Kasumi-1 (cell line): ENCODE data around the gene ODAD4.

Source experiments
- DNase-seq, 2 experiments: peaks; one replicate each; lab custom pipeline; 2025; lab: John Stamatoyannopoulos, UW

Gene ODAD4, protein sequence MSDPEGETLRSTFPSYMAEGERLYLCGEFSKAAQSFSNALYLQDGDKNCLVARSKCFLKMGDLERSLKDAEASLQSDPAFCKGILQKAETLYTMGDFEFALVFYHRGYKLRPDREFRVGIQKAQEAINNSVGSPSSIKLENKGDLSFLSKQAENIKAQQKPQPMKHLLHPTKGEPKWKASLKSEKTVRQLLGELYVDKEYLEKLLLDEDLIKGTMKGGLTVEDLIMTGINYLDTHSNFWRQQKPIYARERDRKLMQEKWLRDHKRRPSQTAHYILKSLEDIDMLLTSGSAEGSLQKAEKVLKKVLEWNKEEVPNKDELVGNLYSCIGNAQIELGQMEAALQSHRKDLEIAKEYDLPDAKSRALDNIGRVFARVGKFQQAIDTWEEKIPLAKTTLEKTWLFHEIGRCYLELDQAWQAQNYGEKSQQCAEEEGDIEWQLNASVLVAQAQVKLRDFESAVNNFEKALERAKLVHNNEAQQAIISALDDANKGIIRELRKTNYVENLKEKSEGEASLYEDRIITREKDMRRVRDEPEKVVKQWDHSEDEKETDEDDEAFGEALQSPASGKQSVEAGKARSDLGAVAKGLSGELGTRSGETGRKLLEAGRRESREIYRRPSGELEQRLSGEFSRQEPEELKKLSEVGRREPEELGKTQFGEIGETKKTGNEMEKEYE

DNA sequence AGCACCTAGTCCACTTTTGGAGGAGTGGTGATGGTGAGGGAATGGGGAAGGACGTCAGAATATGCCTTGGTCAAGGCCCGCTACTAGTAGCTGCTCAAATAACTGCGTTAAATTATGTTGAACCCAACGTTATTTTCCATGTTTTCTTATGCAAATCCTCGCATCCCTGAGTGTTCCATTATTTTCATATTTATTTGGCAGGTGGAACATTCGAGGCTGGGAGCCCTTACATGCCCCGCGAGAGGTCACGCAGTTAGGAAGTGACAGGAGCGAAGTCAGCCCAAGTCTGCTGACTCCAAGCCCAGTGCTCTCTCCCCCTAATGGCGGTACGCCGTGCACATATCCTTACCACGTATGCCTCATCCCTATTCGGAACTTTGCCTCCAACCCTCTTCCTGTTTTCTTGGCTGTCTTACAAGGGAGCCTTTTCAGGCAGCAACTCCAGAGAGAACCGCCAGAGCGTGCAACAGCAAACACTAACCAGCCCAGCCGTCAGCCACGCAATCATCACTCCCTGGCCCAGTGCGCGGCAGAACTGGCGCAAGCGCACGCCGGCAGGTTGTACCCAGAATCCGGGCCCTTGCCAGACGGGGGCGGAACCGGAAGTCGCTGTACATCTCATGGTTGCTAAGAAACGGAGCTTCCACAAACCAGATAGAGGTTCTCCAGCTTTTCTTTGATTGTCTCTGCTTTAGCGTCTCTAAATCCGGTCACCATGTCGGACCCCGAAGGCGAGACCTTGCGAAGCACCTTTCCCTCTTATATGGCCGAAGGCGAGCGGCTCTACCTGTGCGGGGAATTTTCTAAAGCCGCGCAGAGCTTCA lies at the start of gene ODAD4:
TSS of gene ODAD4 (plus strand) at position 609 of the 824 bp plus-strand sequence. CDS start at position 716, 107 bp downstream.
- peak; percentile 98 for DNase-seq

DNA sequence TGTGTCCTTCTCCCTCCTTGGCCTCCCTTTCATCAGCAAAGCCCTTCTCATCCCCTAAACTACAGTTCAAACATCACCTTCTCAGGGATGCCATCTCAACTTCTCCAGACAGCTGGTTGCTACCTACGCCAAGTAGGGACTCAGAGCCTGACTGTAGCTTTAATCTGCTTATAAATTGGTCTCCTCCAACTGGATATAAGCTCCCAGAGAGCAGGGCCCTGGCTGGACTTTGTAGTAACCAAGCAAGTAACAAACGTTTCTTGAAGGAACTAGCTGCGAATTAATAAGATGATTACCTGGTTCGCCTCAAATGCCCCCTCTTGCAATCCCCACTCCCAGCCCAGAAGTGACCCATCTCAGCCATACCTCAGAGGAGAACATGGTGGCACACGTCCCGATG lies 47.7 kb upstream of the ODAD4 start:
- no peak for DNase-seq

DNA sequence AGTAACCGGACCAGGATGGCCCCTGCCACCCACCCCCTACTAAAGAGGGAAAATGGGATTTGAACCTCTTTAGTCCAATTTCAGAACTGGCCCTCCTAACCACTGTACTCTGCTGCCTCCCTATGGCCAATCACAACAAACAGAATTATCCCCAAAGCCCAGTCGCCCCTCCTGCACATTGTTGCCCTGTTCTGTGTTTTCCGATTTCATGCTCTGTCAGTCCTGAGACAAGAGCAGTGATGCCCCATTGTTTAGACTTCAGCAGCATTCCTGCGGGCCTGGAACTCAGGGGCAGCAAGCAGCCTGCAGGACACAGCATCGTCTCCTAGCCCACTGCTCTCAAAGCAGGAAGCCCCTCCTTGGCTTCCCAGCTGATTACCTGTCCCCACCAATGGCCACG lies 44.7 kb upstream of the ODAD4 start:
- peak; percentile 30 to 45 for DNase-seq

DNA sequence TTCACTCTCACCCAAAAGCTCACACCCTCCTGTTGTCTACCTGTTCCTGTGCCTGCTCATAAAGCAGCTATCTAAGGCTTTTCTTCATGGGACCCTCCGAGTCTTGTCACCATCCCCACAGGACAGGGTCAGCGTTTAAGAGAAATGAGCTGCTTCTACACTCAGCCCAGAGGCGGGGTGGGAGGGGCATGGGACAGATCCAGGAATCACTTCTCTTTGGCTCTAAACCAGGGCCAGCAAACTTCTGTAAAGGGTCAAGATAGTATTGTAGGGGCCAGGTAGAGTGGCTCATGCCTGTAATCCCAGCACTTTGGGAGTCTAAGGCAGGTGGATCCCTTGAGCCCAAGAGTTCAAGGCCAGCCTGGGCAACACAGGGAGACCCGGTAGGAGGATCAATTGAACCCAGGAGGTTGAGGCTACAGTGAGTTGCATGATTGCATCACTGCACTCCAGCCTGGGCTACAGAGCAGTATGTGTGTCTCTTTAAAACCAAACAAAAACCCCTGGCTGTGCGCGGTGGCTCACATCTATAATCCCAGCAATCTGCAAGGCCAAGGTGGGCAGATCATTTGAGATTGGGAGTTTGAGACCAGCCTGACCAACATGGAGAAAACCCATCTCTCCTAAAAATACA lies 42.0 kb upstream of the ODAD4 start:
- no peak for DNase-seq

DNA sequence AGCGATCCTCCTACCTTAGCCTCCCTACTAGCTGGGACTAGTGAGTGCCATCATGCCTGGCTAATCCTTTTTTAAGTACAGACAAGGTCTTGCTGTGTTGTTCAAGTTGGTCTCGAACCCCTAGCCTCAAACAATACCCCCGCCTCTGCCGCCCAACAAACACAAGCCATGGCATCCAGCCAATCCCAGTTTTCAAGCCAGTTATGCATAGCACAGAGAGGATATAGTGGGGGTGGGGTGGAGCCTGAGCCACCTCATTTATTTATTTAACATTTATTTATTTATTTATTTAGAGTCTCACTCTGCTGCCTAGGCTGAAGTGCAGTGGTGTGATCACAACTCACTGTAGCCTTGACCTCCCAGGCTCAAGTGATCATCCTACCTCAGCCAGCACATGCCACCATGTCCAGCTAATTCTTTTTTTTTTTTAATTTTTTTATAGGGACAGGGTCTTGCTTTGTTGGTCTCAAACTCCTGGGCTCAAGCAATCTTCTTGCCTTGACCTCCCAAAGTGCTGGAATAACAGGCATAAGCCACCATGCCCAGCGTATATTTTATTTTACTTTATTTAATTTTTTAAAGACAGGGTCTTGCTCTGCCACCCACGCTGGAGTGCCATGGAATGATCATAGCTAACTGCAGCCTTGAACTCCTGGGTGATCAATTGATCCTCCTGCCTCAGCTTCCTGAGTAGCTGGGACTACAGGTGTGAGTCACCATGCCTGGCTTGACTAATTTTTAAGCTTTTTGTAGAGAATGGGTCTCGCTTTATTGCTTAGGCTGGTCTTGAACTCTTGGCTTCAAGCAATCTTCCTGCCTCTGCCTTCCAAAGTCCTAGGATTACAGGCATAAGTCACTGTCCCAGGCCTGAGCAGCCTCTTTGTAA lies 39.0 kb upstream of the ODAD4 start:
- no peak for DNase-seq

DNA sequence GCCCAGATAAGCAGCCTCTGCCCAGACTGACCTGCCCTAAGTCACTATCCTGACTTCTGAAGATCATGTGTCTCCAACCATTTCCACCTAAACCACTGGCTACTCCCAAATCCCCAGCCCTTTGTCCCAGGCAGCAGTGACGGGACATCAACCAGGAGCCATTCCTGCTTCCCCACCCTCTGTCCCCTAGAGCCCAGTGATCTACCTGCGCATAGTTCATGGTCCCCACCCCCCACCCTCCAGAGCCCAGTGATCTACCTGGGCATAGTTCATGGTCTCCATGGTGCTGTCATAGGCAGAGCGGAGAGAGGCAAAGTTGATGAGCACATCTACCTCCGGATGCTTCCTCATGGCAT lies 38.4 kb upstream of the ODAD4 start:
- no peak for DNase-seq

DNA sequence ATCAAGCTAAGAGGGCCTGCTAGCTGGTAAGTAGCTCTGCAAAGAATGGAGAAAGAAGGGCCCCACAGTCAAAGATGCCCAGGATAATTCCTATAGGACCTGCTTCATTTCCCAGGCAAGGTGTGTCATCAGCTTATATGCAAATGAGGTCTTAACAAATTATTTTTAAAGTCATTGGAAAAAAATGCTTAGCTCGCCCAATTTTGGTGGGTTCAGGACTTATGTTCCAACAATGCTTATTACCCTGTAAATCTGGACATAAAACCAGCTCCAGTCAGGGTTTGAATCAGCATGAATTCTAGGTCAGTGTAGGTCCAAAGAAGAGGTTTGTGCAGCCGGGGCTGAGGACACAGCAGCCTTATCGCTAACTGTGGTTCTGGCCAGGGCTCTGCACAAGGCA lies 37.0 kb upstream of the ODAD4 start:
- no peak for DNase-seq

DNA sequence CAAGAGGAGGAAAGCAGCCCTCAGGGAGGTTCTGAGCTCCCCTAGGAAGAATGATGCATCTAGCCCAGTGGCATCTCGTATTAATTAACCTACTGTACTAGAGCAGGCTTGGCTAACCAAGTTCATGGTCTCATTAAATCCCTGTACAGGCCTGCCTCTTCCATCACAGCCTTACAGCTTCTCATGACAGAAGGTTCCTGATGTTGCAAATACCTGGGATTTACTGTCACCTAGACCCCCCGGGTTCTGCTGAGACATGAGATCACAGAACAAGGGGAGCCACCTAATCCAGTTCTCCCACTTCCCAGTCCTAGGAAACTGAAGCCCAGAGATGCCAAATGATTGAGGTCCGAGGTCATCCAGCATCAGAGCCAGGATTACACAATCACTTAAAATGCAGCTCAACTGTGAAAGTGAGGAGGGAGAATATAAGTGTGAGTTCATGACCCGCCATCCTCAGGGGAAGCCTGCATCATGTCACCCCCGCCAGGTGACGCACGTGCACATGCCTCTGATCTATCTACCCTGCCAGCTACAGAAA lies 35.6 kb upstream of the ODAD4 start:
- no peak for DNase-seq

DNA sequence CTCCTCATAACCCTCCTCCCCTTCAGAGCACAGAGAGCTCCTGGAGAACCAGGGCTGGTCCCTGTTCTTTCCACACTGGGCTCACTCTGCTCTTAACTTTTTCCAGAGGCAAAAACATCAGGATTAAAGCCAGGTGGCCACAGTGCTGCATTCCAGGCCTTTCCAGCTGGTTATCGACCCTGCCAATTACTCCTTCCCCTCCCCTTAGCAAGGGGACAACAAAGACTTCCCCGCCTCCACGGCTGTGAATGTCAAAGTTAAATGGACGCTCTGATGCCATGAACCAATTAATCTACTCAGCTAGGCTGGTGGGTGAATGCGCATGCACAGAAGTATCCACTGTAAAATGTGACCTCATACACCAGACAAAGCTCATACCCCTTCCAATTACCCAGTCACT lies 34.8 kb upstream of the ODAD4 start:
- DNase-seq, result no peak

DNA sequence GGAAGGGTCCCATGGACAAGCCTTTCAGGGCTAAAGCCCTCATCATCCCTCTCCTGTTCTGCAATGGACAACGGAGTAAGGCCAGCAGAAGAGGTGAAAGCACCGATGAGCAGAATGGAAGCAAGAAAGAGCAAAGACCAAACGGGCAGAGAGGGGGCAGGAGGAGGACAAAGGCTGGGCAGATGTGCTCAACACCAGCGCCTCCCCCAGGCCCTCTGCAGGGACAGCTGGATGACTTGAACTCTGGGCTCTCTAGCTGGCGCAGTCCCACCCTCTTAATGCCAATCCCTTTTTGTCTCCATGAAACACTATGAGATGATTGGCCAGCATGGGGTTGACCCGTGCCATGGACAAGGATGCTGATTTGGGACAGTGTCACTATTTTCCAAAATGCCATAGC lies 33.7 kb upstream of the ODAD4 start:
- DNase-seq, result no peak

DNA sequence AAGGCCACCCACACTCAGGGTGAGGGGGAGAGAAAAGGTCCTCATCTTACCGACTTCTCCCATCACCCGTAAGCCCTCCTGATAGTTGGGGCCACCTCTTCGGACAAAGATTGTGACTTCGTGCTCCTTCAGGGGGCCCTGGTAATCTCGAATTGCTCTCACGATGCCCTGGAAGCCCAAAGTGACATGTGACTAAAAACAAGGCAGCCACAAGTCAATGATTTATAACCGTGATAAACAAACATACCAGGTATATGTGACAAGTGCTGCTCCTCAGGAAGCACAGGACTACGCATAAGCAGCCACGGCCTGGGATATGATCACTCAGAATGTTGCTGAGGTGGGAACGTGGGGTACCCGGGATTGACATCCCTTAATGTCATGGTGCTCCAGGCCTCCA lies 28.8 kb upstream of the ODAD4 start:
- DNase-seq, result no peak

DNA sequence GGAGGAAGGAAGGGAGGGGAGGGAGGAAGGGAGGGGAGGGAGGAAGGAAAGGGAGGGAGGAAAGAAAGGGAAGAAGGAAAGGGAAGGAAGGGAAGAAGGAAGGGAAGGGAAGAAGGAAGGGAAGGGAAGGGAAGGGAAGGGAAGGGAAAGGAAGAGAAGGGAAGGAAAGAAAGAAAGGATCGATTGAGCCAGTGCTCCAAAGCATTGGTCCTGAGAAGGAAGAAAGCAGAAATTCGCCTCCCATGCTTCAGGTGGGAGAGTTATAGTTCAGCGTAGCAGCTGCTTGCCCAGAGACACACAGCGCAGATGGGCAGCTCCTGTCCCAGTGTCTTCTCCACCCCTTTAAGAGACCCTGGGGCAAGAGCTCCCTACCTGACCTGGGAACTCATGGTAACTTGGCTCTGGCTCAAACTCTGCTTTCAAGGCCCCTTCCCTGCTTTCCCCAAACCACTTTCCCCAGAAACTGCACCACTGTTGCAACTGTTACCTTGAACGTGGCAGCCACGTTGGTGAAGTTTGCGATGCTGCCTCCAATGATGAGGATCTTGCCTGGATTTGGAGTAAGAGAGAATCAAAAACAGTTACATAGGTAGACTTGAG lies 26.1 kb upstream of the ODAD4 start:
- no peak for DNase-seq

DNA sequence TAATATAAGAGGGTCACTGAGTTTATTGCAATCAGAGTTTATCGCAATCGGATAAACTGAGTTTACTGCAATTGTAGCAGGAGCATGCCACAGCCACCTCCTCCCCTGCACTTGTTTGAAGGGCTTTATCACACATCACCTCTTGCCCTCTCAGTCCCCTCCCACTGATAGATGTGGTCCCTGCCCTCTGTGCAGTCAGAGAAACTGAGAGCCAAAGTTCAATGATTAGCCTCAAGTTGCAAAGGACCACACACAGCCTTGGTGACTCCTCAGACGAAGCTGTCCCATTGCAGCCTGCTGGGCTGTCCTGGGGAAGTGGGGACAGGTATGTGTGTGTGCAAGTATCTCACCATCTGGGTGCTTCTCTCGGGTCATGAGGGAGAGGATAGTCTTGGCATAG lies 25.2 kb upstream of the ODAD4 start:
- no peak for DNase-seq

DNA sequence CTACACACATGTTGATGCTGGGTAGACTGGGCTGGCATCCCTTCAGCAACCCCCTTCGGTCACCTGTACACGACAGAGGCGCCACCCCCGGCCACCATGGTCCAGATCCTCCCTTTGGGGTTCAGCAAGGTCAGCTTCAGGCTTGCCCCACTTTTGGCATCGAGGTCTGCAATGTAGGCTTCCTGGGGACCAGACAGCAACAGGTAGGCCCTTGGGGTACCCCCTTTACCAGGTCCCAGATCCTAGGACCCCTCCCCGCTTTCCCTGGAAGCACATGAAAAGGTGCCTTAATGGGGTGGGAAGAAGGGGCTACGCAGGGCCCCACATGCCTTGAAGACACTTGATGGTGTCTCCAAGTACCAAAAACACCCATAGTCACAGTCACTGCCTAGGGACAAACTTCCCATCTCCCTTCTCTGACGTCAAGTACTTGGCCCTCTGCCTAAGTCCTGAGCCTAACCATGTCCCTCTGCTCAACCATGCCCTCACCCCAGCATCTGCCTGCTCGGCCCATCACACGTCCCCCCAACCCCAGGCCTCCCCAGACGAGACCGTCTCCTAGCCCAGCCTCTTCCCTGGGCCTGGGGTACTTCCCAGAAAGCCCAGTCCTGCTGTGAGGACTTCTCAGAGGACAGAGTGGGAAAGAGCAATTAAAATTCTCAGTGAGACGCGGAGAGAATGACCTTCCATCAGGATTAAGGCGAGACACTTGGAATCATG lies 23.8 kb upstream of the ODAD4 start:
- DNase-seq, result no peak

DNA sequence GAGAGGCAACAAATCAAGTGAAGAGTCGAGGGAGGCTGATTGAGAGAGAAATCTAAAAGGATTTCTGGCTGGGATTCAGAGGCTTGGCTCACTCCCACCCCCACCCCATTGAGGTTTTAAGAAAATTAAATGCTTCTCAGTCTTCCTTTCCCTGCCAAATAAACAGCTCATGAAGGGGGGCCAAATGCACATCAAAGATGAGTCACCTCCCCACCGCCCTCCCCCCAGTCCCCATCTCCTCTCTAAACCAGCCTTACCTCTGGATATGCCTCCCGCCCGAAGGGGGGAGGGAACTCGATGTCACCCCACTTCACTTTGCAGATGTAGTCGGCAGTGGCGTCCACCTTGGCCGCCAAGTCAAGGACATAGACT lies 23.2 kb upstream of the ODAD4 start:
- no peak for DNase-seq

DNA sequence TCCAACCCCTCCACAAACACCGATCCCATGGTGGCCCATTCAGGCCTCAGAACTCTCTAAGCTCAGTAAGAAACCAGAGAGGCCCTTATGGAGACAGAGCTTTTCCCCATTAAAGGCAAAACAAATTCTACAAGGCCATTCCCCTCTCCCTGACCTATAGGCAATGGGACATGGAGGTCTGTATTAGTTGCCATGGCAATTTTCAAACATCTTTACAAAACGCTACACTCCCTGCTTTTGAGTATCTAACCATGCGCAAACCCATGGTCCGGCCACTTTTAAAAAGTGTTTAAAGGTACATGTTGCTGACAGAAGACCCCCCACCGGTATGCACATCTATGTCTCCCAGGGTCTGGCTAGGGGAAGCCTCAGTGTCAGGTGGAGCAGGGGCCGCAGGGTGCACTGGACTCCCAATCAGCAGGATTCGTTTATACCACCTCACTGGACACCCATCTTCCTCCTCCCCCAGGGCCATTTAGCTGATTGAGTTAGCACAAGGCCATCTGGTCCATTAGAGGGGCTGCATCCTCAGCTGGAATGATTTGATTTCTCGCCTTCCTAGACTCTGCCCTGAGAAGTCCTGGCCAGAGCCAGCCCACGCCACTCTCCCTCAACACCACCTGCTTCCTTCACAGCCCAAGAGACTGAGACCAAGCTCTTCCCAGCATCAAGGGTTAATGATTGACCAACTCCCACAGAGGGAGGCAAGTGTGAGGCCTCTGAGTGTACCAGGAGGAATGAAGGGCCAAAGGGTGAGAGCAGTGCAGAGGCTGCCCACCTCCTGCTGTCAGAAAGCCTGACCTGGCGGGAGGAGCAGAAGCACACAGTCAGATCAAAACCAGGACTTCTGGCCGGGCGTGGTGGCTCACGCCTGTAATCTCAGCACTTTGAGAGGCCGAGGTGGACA lies 22.5 kb upstream of the ODAD4 start:
- DNase-seq, result no peak

DNA sequence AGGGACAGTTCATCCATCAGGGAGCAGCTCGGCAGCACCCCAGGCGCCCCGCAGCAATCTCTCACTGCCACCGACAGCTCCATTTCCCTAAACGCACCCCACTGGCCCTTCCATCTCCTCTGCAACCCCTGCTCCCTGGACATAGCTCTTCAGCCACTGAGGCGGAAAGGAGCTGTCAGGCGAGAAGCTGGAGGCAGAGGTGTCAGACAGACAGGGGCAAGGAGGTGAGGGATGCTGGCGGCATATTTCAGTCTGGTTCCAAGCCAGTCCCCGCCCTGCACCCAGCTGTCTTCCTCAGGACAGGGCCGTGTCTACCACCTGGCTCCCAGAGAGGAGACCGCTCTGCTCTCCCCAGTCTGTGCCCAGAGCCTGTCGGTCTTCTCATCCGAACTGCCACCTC lies 21.3 kb upstream of the ODAD4 start:
- no peak for DNase-seq

DNA sequence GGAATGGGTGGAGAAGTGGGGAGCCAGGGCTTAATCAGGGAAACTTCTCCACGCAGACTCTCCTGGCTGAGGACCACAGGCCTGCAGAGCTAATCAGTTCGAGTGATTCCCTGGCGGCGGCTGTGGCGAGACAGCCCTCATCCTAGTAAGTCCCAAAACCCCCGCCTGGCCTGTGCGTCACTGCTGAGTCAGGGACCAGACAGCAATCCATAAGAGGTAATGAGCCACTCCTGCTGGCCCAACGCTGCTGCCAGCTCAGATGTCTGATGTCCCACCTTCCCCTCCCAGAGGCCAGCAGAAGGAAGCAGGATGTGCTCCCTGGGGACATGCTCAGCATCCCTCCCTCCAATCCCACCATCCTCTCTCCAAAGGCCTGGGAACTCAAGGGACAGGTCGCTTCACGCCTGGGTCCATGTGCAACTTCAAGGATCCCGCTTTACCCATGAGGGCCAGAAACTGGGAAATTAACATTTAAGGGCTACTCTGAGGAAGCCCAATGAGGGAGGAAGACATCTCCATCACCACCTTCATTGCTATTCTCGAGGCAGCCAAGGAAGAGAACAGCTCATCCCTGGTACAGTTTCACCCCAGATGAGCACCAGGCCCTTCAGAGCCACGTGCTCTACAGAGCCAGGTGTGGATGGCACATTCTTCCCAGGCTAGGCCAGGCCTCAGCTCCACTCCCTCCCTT lies 19.6 kb upstream of the ODAD4 start:
- no peak for DNase-seq
